HepG2 (cell line): ENCODE results near the gene DTYMK. TPM values are rescaled to one million over a fixed set of nuclear protein-coding genes. Genes with fewer than 3 reads are reported as not detected.
A peak's percentile ranks its signal among the peaks of the same experiment; 100 is the strongest.

ENCODE experiments used
- ATF3 ChIP-seq: sonication (generic); formaldehyde crosslinking; IDR thresholded peaks from 2 replicates; pipeline ENCODE4 v1.4.0; 2020; ENCODE audit warnings: missing genetic modification reagents
- EEA1 ChIP-seq: sonication (generic); formaldehyde crosslinking; IDR thresholded peaks from 2 replicates; pipeline ENCODE4 v1.5.1; 2020; ENCODE audit warnings: mild to moderate bottlenecking, missing genetic modification reagents, borderline replicate concordance
- ETS1 ChIP-seq: sonication (generic); formaldehyde crosslinking; IDR thresholded peaks from 2 replicates; pipeline ENCODE4 v1.4.0; 2020; ENCODE audit warnings: missing genetic modification reagents
- GATA4 ChIP-seq: sonication (generic); IDR thresholded peaks from 2 replicates; pipeline ENCODE4 v1.6.1; 2016; ENCODE audit warnings: antibody characterized with exemption, low read depth, borderline replicate concordance
- HNF4A ChIP-seq: sonication (generic); formaldehyde crosslinking; IDR thresholded peaks from 2 replicates; pipeline ENCODE4 v1.4.0; 2020; ENCODE audit warnings: missing genetic modification reagents
- MAF1 ChIP-seq: sonication (generic); formaldehyde crosslinking; IDR thresholded peaks from 2 replicates; pipeline ENCODE4 v1.5.0; 2020; ENCODE audit warnings: missing genetic modification reagents, borderline replicate concordance
- MAFK ChIP-seq, 2 experiments: IDR thresholded peaks in 1 of 2; conservative IDR thresholded peaks in 1 of 2; 2 replicates each; pipeline ENCODE4 v1.6.1; 2011; ENCODE audit warnings: improper control_type of control experiment in 2 of 2, low read length in 2 of 2
- NFE2L2 ChIP-seq: fragments of 150-350 bp; IDR thresholded peaks from 2 replicates; pipeline ENCODE4 v1.6.1; 2014; ENCODE audit warnings: low read length
- NKX3-1 ChIP-seq: sonication (generic); formaldehyde crosslinking; IDR thresholded peaks from 2 replicates; pipeline ENCODE4 v1.5.0; 2020; ENCODE audit warnings: missing genetic modification reagents
- RFXAP ChIP-seq: sonication (generic); formaldehyde crosslinking; IDR thresholded peaks from 2 replicates; pipeline ENCODE4 v1.4.0; 2020; ENCODE audit warnings: missing genetic modification reagents, borderline replicate concordance
- SP4 ChIP-seq: sonication (generic); formaldehyde crosslinking; IDR thresholded peaks from 2 replicates; pipeline ENCODE4 v1.8.1; 2023; ENCODE audit warnings: mild to moderate bottlenecking, missing genetic modification reagents
- TBX2 ChIP-seq: sonication (generic); formaldehyde crosslinking; IDR thresholded peaks from 2 replicates; pipeline ENCODE4 v1.5.0; 2020; ENCODE audit warnings: missing genetic modification reagents, mild to moderate bottlenecking, borderline replicate concordance
- TFAP4 ChIP-seq: sonication (generic); IDR thresholded peaks from 2 replicates; pipeline ENCODE4 v1.6.1; 2016; ENCODE audit warnings: low read depth, borderline replicate concordance
- XRCC5 ChIP-seq: fragments of 200-400 bp; formaldehyde crosslinking; optimal IDR thresholded peaks from 2 replicates; pipeline ENCODE3; 2017; ENCODE audit warnings: mild to moderate bottlenecking, low read length
- ZNF207 ChIP-seq: fragments of 450-650 bp; IDR thresholded peaks from 2 replicates; pipeline ENCODE4 v1.6.1; 2016; ENCODE audit warnings: antibody characterized with exemption, borderline replicate concordance
- ZNF225 ChIP-seq: sonication (generic); formaldehyde crosslinking; IDR thresholded peaks from 2 replicates; pipeline ENCODE4 v1.4.0; 2020; ENCODE audit warnings: mild to moderate bottlenecking, missing genetic modification reagents
- ZNF296 ChIP-seq: sonication (generic); formaldehyde crosslinking; conservative IDR thresholded peaks from 2 replicates; pipeline ENCODE4 v1.5.0; 2020; ENCODE audit warnings: mild to moderate bottlenecking, missing genetic modification reagents
- ZNF430 ChIP-seq: sonication (generic); formaldehyde crosslinking; IDR thresholded peaks from 2 replicates; pipeline ENCODE4 v1.9.0; 2021; ENCODE audit warnings: mild to moderate bottlenecking, missing genetic modification reagents
- ZNF451 ChIP-seq: sonication (generic); formaldehyde crosslinking; IDR thresholded peaks from 2 replicates; pipeline ENCODE4 v1.5.0; 2020; ENCODE audit warnings: mild to moderate bottlenecking, missing genetic modification reagents
- ZNF574 ChIP-seq: sonication (generic); formaldehyde crosslinking; IDR thresholded peaks from 2 replicates; pipeline ENCODE4 v1.4.0; 2020; ENCODE audit warnings: missing genetic modification reagents
- ZNF724P ChIP-seq: sonication (generic); formaldehyde crosslinking; IDR thresholded peaks from 2 replicates; pipeline ENCODE4 v1.8.0; 2022; ENCODE audit warnings: missing genetic modification reagents, borderline replicate concordance
- ZNF790 ChIP-seq: sonication (generic); formaldehyde crosslinking; IDR thresholded peaks from 2 replicates; pipeline ENCODE4 v1.8.0; 2022; ENCODE audit warnings: missing genetic modification reagents, mild to moderate bottlenecking, borderline replicate concordance
- polyA plus RNA-seq, 8 experiments: library from polyadenylated mRNA; depleted of rRNA in 3 of 8; stranded (reverse) in 7 of 8; unstranded in 1 of 8; fragments of >200 nt; fragmentation: Illumina TruSeq in 4 of 8; extraction: Trizol in 4 of 8; gene quantifications; 2 replicates each; pipeline versions ENCODE4 v1.2.1 to v1.2.3, GENCODE V29; 2011 to 2016; ENCODE audit warnings: low read depth in 4 of 8, missing spikeins in 1 of 8, mixed read lengths in 1 of 8; ENCODE audit not compliant: insufficient read depth in 1 of 8
- total RNA-seq, 5 experiments: library from RNA; depleted of rRNA; stranded (reverse); fragments of >200 nt; fragmentation: Illumina TruSeq; extraction: Trizol; gene quantifications; 2 replicates each; pipeline ENCODE4 v1.2.3, GENCODE V29; 2016; ENCODE audit warnings: low read depth in 1 of 5

Gene DTYMK
- total and polyA plus RNA-seq, 2 of the 13 experiments (the other 11 are each of a cell fraction or from before 2014, with no cell fraction given), result 57.5 to 134 TPM

- TF ChIP-seq HNF4A, result no peak
- no peak for TF ChIP-seq NFE2L2
- no peak; the same call in 1 of the 2 replicates for TF ChIP-seq GATA4
- no peak for TF ChIP-seq TFAP4
- TF ChIP-seq XRCC5, result peak; percentile 71
- peak; percentile 95; the same call in 1 of the 2 replicates for TF ChIP-seq ZNF451 (CRISPR knock-in tag)
- 0 out of 2 replicates have a peak, but pooled peaks have one; percentile 46 for TF ChIP-seq ZNF296 (CRISPR knock-in tag)
- peak; percentile 82 for TF ChIP-seq ETS1 (CRISPR knock-in tag)
- TF ChIP-seq ZNF724P (CRISPR knock-in tag), result peak; percentile 94
- TF ChIP-seq TBX2 (CRISPR knock-in tag), result peak; percentile 89
- TF ChIP-seq ZNF790 (CRISPR knock-in tag), result peak; percentile 86; the same call in 1 of the 2 replicates
- no peak for TF ChIP-seq MAFK (conservative IDR thresholded peaks at IDR 0.05 in 1 of 2, IDR thresholded peaks at IDR 0.05 in 1 of 2; ENCODE audit: low read length in 2 of 2)
- TF ChIP-seq ZNF574 (CRISPR knock-in tag), result peak; percentile 85
- TF ChIP-seq RFXAP (CRISPR knock-in tag), result peak; percentile 93
- TF ChIP-seq ZNF207, result no peak
- peak; percentile 89 for TF ChIP-seq ZNF225 (CRISPR knock-in tag)
- peak; percentile 74 for TF ChIP-seq ZNF430
- TF ChIP-seq SP4, result peak; percentile 84
- no peak; the same call in 1 of the 2 replicates for TF ChIP-seq NKX3-1 (CRISPR knock-in tag)
- TF ChIP-seq MAF1 (CRISPR knock-in tag), result no peak
- peak; percentile 63; the same call in 1 of the 2 replicates for TF ChIP-seq EEA1 (CRISPR knock-in tag)
- no peak; the same call in 1 of the 2 replicates for TF ChIP-seq ATF3 (CRISPR knock-in tag)
Measured at GRCh38 chr2:241701399-241702154, 15.0 kb upstream of the DTYMK start, which contains the start of gene ING5 (continued).
